ENCODE data around the gene ME1. TPM values are rescaled to one million over a fixed set of nuclear protein-coding genes. Genes with fewer than 3 reads are reported as not detected.

ME1 gene
- total RNA-seq, 1 experiment from 2014 or later: 7.8 TPM

DNA sequence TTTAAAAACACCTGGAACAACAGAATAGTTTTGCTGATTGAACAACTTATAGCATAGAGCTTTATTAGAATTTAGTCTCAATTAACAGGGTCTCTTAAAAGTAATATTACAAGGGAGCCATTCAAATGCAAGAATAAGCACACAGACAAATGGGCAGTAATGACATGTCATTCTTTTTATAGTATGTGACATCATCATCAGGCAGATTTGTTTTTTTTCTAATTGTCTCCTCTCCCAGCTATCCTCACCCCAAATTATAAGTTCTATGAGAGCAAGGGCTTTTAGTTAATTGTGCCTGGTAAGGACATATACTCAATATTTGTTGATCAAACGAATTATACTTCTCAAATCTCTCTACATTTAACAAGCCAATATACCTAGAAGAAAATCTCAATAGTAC is 248.7 kb downstream of the ME1 start:
- Histone ChIP-seq H3K27ac (ENCODE audit: insufficient read length, low read depth, low read length) (no peak overlapping the region), H2BK12ac (ENCODE audit: insufficient read length, low read depth, low read length) (no peak overlapping the region), H3K56ac (ENCODE audit: insufficient read length, low read depth, low read length) (no peak overlapping the region), H3K9ac (ENCODE audit: extremely low read depth, insufficient read length, low read length) (no peak overlapping the region), H4K5ac (ENCODE audit: insufficient read length, low read depth, low read length) (no peak overlapping the region), H3K9me3 (ENCODE audit: control insufficient read depth, low read depth, low read length) (no peaks in the 10 kb centered on the region), H2AK5ac (ENCODE audit: insufficient read length, low read length) (no peak overlapping the region), H3K14ac (ENCODE audit: insufficient read depth, low read length) (no peak overlapping the region), H3K18ac (ENCODE audit: insufficient read length, low read depth, low read length) (no peak overlapping the region), H2AFZ (ENCODE audit: low read length) (no peak overlapping the region), H4K91ac (ENCODE audit: insufficient read length, low read depth, low read length) (no peak overlapping the region), H2BK5ac (ENCODE audit: insufficient read length, low read length) (no peak overlapping the region), H3K79me2 (ENCODE audit: insufficient read depth, low read length) (no peaks in the 10 kb centered on the region), H4K8ac (replicated peaks; ENCODE audit: insufficient read length, low read depth, low read length) (no peak overlapping the region), H3K4me1 (ENCODE audit: insufficient read depth, low read length) (no peaks in the 10 kb centered on the region), H3K27me3 (ENCODE audit: insufficient read depth, low read length) (no peaks in the 10 kb centered on the region), H3K79me1 (ENCODE audit: insufficient read depth, low read depth, low read length, poor library complexity, severe bottlenecking) (no peaks in the 10 kb centered on the region), H3K4ac (ENCODE audit: low read depth, low read length) (no peak overlapping the region), H3K23me2 (ENCODE audit: insufficient read length, low read depth, low read length, poor library complexity, severe bottlenecking) (no peaks in the 10 kb centered on the region), H3K4me2 (ENCODE audit: insufficient read depth, insufficient read length, low read length) (no peak overlapping the region), H3T11ph (ENCODE audit: low read length) (no peak overlapping the region), H2BK120ac (ENCODE audit: low read depth, low read length, poor library complexity, severe bottlenecking) (no peak overlapping the region), H2BK15ac (ENCODE audit: low read depth, low read length) (no peak overlapping the region), H2BK20ac (ENCODE audit: low read depth, low read length, poor library complexity, severe bottlenecking) (no peak overlapping the region), H4K20me1 (ENCODE audit: control insufficient read depth, insufficient read depth, insufficient read length) (no peaks in the 10 kb centered on the region), H3K23ac (ENCODE audit: insufficient read length, low read depth, low read length) (no peak overlapping the region)
- Mint-ChIP-seq H3K27me3 (ENCODE audit: low read depth) (no peaks in the 10 kb centered on the region), H3K9me3 (no peaks in the 10 kb centered on the region), H3K27ac (no peak overlapping the region; a peak in 1 of 7 replicates), H3K36me3 (ENCODE audit: insufficient read depth in 1 of 3, low read depth in 3 of 3) (peaks cover 19 to 87% (median 82%) of the 10 kb centered on the region in 3 experiments; a peak in 6 of 7 replicates), H3K4me1 (peaks cover 7 to 14% of the 10 kb centered on the region in 2 experiments), H3K4me3 (no peak overlapping the region)
- no CpG with 5 or more reads among the region's 1 CpG for WGBS (ENCODE audit: extremely low coverage, insufficient read length, low lambda C conversion rate)
- DNase-seq: no peak
- TF ChIP-seq CTCF (conservative IDR thresholded peaks at IDR 0.05): no peak
